Heart right ventricle (tissue), 16 donors: ENCODE data around the gene GANC. TPM values are rescaled to one million over a fixed set of nuclear protein-coding genes. Genes with fewer than 3 reads are reported as not detected.

ENCODE experiments used
- ATAC-seq, 8 donors: fragments of 200-7000 bp; cut with Tn5 transposase; one replicate each; pipeline ENCODE4 v1.9.1; 2020; ENCODE audit warnings: mild to moderate bottlenecking in 8 of 8, moderate library complexity in 8 of 8, moderate number of reproducible peaks in 1 of 8
- DNase-seq, 2 donors: peaks; one replicate each; pipeline ENCODE4 v3.0.0-alpha.2; 2020
- H3K27ac ChIP-seq, 10 donors: fragments of 200-600 bp; sonication (generic) in 2 of 10; one replicate each; pipeline versions ENCODE4 v1.5.0 to v1.8.0; 2020 to 2022; ENCODE audit warnings: mild to moderate bottlenecking in 3 of 10
- H3K27me3 ChIP-seq, 7 donors: fragments of 200-600 bp; one replicate each; pipeline ENCODE4 v1.8.0; 2021 to 2022; ENCODE audit warnings: mild to moderate bottlenecking in 2 of 7
- H3K36me3 ChIP-seq, 9 donors: fragments of 200-600 bp; sonication (generic) in 1 of 9; one replicate each; pipeline versions ENCODE4 v1.5.0 to v1.8.0; 2020 to 2022; ENCODE audit warnings: mild to moderate bottlenecking in 2 of 9
- H3K4me1 ChIP-seq, 9 donors: fragments of 200-600 bp; sonication (generic) in 1 of 9; one replicate each; pipeline versions ENCODE4 v1.5.0 to v1.8.0; 2020 to 2022; ENCODE audit warnings: mild to moderate bottlenecking in 4 of 9
- H3K4me3 ChIP-seq, 10 donors: fragments of 200-600 bp; sonication (generic) in 2 of 10; one replicate each; pipeline versions ENCODE4 v1.5.0 to v1.8.0; 2020 to 2022; ENCODE audit warnings: mild to moderate bottlenecking in 7 of 10, moderate library complexity in 2 of 10
- H3K9me3 ChIP-seq, 11 donors: fragments of 200-600 bp in 10 of 11; sonication (generic) in 2 of 11; one replicate each; pipeline versions ENCODE4 v1.5.0 to v1.8.0; 2013 to 2022; ENCODE audit warnings: mild to moderate bottlenecking in 2 of 11, control low read depth in 1 of 11, moderate library complexity in 1 of 11
- WGBS, 2 donors: extraction: QIAGEN DNeasy Blood & Tissue Kit; methylation state at CpG; one replicate each; pipeline ENCODE4 v1.1.7; 2013; ENCODE audit warnings: inconsistent platforms in 1 of 2; 5-methylcytosine and 5-hydroxymethylcytosine counted together
- intact Hi-C, 10 donors: fragments of 100-400 bp; cut with DNase I; formaldehyde crosslinking; loops; one replicate each; pipeline versions ENCODE4 v1.11.1 to v1.14.2; 2022
- polyA plus RNA-seq, 2 donors: library from polyadenylated mRNA; stranded (reverse); fragments of 200-250 nt; gene quantifications; one replicate each; pipeline ENCODE4 v1.2.3, GENCODE V29; 2013
- total RNA-seq, 10 donors: library from RNA; stranded (reverse); fragmentation: NEBNext Ultra II Directional in 3 of 10; extraction: Animal tissue kit (Norgen Biotek cat#: 25700) in 3 of 10; gene quantifications; one replicate each; pipeline versions ENCODE4 v1.2.1 to v1.2.4, GENCODE V29; 2021 to 2023
- TF ChIP-seq, protein P1 (sequence below), 9 donors: fragments of 200-600 bp; sonication (generic) in 2 of 9; IDR thresholded peaks; one replicate each; pipeline versions ENCODE4 v1.5.0 to v1.8.0; 2021 to 2022; ENCODE audit warnings: antibody characterized with exemption in 9 of 9, mild to moderate bottlenecking in 5 of 9, moderate library complexity in 1 of 9
- donor health status: Arrhythmogenic right ventricular cardiomyopathy.
- donor health status: ischemic (EF 13 %, LVEDD 7.1; RV severe dilation, severe dysfunction).
- donor health status: healthy with polysubstance abuse.
- donor health status: DM: no; HTN: yes; CAD: no.
- donor health status: DM: no; HTN: no; CAD: no.
- donor health status: ischemic (EF 25% LVEDD 6.9; RV normal size, moderate dysfunction).
- donor health status: ischemic (EF 25% LVEDD 5.7; RV mildly dilated, moderate dysfunction).
- donor health status: healthy.
- donor health status: DM: yes; HTN: yes; CAD: no.
- donor health status: Ischemic cardiomyopathy.
- donor health status: ischemic (EF 35%, LVEDD 5.7; RV mildly dilated, moderate dysfunction).
- donor health status: nonischemic (EF 11% LVEDD 7.7; RV severe dilation, severe dysfunction).
- donor health status: DM: yes; HTN: yes; CAD: no.
- donor health status: PGD.
- donor health status: ischemic (EF 29% LVEDD 5.4; RV normal size, mild dysfunction).
- donor health status: nonischemic (EF 23%, LVEDD 6.1; RV moderate dilation, normal function).

Gene GANC
- total and polyA plus RNA-seq, 12 donors, result 5.3 to 25.8 (median 17.6) TPM

- 94 to 98% methylated on average over 1 of the region's 1 CpG for WGBS, 2 donors
- no peak for ATAC-seq
- intact Hi-C loops, result no loop called here
- no peaks in the 10 kb centered on the region for H3K27me3 ChIP-seq
- no peak overlapping the region for H3K4me3 ChIP-seq
- no peaks in the 10 kb centered on the region for H3K4me1 ChIP-seq
- TF ChIP-seq, protein P1, sequence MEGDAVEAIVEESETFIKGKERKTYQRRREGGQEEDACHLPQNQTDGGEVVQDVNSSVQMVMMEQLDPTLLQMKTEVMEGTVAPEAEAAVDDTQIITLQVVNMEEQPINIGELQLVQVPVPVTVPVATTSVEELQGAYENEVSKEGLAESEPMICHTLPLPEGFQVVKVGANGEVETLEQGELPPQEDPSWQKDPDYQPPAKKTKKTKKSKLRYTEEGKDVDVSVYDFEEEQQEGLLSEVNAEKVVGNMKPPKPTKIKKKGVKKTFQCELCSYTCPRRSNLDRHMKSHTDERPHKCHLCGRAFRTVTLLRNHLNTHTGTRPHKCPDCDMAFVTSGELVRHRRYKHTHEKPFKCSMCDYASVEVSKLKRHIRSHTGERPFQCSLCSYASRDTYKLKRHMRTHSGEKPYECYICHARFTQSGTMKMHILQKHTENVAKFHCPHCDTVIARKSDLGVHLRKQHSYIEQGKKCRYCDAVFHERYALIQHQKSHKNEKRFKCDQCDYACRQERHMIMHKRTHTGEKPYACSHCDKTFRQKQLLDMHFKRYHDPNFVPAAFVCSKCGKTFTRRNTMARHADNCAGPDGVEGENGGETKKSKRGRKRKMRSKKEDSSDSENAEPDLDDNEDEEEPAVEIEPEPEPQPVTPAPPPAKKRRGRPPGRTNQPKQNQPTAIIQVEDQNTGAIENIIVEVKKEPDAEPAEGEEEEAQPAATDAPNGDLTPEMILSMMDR (IDR thresholded peaks at IDR 0.05), result no peak
- no peaks in the 10 kb centered on the region for H3K9me3 ChIP-seq
- H3K27ac ChIP-seq, result no peak overlapping the region
- peaks cover 0 to 85% (median 38%) of the 10 kb centered on the region in 9 donors for H3K36me3 ChIP-seq
- no peak for DNase-seq
Observed at GRCh38 chr15:42240823-42241222, 32.2 kb upstream of the GANC start.

DNA sequence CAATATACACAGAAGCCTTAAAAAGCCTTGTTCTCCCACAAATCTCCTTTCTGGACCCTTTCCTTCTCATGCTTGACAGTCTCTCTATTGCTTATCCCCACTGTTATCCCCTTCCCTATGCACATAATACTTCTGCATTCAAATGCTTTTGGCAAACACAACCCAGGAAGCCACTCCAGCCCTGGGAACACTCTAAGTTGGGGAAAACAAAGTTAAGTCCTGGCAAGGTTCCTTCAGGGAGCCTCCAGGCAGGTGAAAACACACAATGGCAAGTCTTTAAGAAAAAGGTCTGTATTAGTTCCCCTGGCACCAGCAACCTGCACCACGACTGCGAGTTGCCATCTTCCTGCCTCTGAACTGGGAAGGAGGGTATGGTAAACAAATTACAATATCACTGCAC, 19.7 kb upstream of the GANC start:
- intact Hi-C loops, result no loop called here
- TF ChIP-seq, protein P1 (IDR thresholded peaks at IDR 0.05), result no peak
- no peak overlapping the region for H3K27ac ChIP-seq
- no peak overlapping the region for H3K4me3 ChIP-seq
- ATAC-seq (no peak), DNase-seq (no peak)
- peaks cover 0 to 8% (median 0%) of the 10 kb centered on the region in 11 donors for H3K9me3 ChIP-seq
- no peaks in the 10 kb centered on the region for H3K27me3 ChIP-seq
- H3K4me1 ChIP-seq, result no peaks in the 10 kb centered on the region
- H3K36me3 ChIP-seq, result peaks cover 0 to 72% (median 13%) of the 10 kb centered on the region in 9 donors
- WGBS, 2 donors, result 91 to 98% methylated on average over 2 of the region's 2 CpGs

DNA sequence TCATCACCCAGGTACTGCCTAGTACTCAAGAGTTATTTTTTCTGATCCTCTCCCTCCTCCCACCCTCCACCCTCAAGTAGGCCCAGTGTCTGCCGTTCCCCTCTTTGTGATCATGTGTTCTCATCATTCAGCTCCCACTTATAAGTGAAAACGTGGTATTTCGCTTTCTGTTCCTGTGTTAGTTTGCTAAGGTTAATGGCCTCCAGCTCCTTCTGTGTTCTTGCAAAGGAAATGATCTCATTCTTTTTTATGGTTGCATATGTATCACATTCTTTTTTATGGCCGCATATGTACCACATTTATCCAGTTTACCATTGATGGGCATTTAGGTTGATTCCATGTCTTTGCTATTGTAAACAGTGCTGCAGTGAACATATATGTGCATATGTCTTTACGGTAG, 8.2 kb upstream of the GANC start:
- intact Hi-C loops, result no loop called here
- H3K4me3 ChIP-seq, result no peak overlapping the region
- H3K27ac ChIP-seq, result no peak overlapping the region
- peaks cover 0 to 92% (median 58%) of the 10 kb centered on the region in 9 donors for H3K36me3 ChIP-seq
- H3K9me3 ChIP-seq, result no peaks in the 10 kb centered on the region
- 86 to 87% methylated on average over 5 of the region's 5 CpGs for WGBS, 2 donors
- no peak for DNase-seq
- H3K27me3 ChIP-seq, result no peaks in the 10 kb centered on the region
- ATAC-seq, result no peak
- peaks cover 0 to 12% (median 0%) of the 10 kb centered on the region in 9 donors for H3K4me1 ChIP-seq
- TF ChIP-seq, protein P1 (IDR thresholded peaks at IDR 0.05), result no peak

GRCh38 chr15:42267286-42267685, 5.7 kb upstream of the GANC start:
- DNase-seq, result no peak

More at GRCh38 chr15:42267286-42267685, 5.7 kb upstream of the GANC start:
- Histone ChIP-seq H3K4me3 (no peak overlapping the region), H3K4me1 (peaks cover 0 to 36% (median 21%) of the 10 kb centered on the region in 9 donors), H3K27me3 (no peaks in the 10 kb centered on the region), H3K27ac (no peak overlapping the region), H3K36me3 (peaks cover 0 to 83% (median 48%) of the 10 kb centered on the region in 9 donors), H3K9me3 (no peaks in the 10 kb centered on the region)
- intact Hi-C loops, result no loop called here
- TF ChIP-seq, protein P1 (IDR thresholded peaks at IDR 0.05), result no peak
- no peak for ATAC-seq
